ENCODE measurements around the gene LRRC27.

- TF ChIP-seq, protein P1, sequence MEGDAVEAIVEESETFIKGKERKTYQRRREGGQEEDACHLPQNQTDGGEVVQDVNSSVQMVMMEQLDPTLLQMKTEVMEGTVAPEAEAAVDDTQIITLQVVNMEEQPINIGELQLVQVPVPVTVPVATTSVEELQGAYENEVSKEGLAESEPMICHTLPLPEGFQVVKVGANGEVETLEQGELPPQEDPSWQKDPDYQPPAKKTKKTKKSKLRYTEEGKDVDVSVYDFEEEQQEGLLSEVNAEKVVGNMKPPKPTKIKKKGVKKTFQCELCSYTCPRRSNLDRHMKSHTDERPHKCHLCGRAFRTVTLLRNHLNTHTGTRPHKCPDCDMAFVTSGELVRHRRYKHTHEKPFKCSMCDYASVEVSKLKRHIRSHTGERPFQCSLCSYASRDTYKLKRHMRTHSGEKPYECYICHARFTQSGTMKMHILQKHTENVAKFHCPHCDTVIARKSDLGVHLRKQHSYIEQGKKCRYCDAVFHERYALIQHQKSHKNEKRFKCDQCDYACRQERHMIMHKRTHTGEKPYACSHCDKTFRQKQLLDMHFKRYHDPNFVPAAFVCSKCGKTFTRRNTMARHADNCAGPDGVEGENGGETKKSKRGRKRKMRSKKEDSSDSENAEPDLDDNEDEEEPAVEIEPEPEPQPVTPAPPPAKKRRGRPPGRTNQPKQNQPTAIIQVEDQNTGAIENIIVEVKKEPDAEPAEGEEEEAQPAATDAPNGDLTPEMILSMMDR (IDR thresholded peaks at IDR 0.05; ENCODE audit: insufficient read depth, low read length, poor library complexity, severe bottlenecking): no peak
- TF ChIP-seq EZH2phosphoT487 (conservative IDR thresholded peaks at IDR 0.05; ENCODE audit: low read length): no peak
These were observed 13.4 kb downstream of the LRRC27 start for GRCh38 chr10:132345345-132345744.

All from SU-DHL-6 (cell line).